ENCODE measurements around the gene NACAD. TPM values are rescaled to one million over a fixed set of nuclear protein-coding genes. Genes with fewer than 3 reads are reported as not detected.

NACAD gene
- total RNA-seq, 1 experiment from 2014 or later: 5.5 TPM

- TF ChIP-seq TEAD4 (CRISPR knock-in tag; IDR thresholded peaks at IDR 0.05) (no peak), ZNF263 (CRISPR knock-in tag; IDR thresholded peaks at IDR 0.05; ENCODE audit: low read depth) (no peak)
Measured at GRCh38 chr7:45033261-45033930, 55.4 kb downstream of the NACAD start (continued).

- TF ChIP-seq FOXP4 (CRISPR knock-in tag; IDR thresholded peaks at IDR 0.05) (no peak), ZNF232 (CRISPR knock-in tag; IDR thresholded peaks at IDR 0.05) (no peak), GABPB1 (CRISPR knock-in tag; IDR thresholded peaks at IDR 0.05) (no peak), TEAD4 (CRISPR knock-in tag; IDR thresholded peaks at IDR 0.05) (no peak), ZNF416 (CRISPR knock-in tag; IDR thresholded peaks at IDR 0.05) (no peak), PRRX2 (CRISPR knock-in tag; IDR thresholded peaks at IDR 0.05) (no peak), ESRRA (CRISPR knock-in tag; IDR thresholded peaks at IDR 0.05; ENCODE audit: borderline replicate concordance) (no peak), FOXJ3 (CRISPR knock-in tag; IDR thresholded peaks at IDR 0.05; ENCODE audit: borderline replicate concordance) (no peak)
- ChIA-PET CTCF (interaction anchor here (0.9 to 1.0 kb wide), 3 partner anchors 51 to 103 kb away, joined by 3 to 6 read pairs (median 4); no protein-coding TSS in a partner anchor), POLR2A (interaction anchor here (0.6 kb wide), 1 partner anchor 170 kb away, joined by 4 read pairs; no protein-coding TSS in a partner anchor)
- Mint-ChIP-seq H3K4me3 (no peak overlapping the region), H3K27ac (peak overlapping the region; percentile 68; the same call in 1 of the 2 replicates), H3K27me3 (ENCODE audit: low read depth) (no peaks in the 10 kb centered on the region), H3K9me3 (no peaks in the 10 kb centered on the region), H3K4me1 (peaks cover 32% of the 10 kb centered on the region), H3K36me3 (peaks cover 5% of the 10 kb centered on the region)
- no peak for DNase-seq (ENCODE audit: low spot score)
- no peak for ATAC-seq
Measured at GRCh38 chr7:45032421-45032820, 56.3 kb downstream of the NACAD start.

GRCh38 chr7:45031829-45032228, 56.9 kb downstream of the NACAD start:
- Mint-ChIP-seq H3K9me3 (no peaks in the 10 kb centered on the region), H3K27me3 (ENCODE audit: low read depth) (no peaks in the 10 kb centered on the region), H3K4me1 (peaks cover 30% of the 10 kb centered on the region), H3K36me3 (peaks cover 10% of the 10 kb centered on the region), H3K4me3 (no peak overlapping the region), H3K27ac (no peak overlapping the region; the same call in 1 of the 2 replicates)
- CTCF ChIA-PET: interaction anchor here (1.0 kb wide), 2 partner anchors 58 to 104 kb away, joined by 4 to 6 read pairs; no protein-coding TSS in a partner anchor
- TF ChIP-seq FOXP4 (CRISPR knock-in tag; IDR thresholded peaks at IDR 0.05) (no peak), ZNF416 (CRISPR knock-in tag; IDR thresholded peaks at IDR 0.05) (no peak)
- POLR2A ChIA-PET: interaction anchor here (0.6 to 0.8 kb wide), 3 partner anchors 170 to 1904 kb away, joined by 4 to 8 read pairs (median 6); no protein-coding TSS in a partner anchor
- ATAC-seq (peak; percentile 64), DNase-seq (ENCODE audit: low spot score) (no peak)

Other genes with a start within 250 kb of the NACAD start
- 178 to 229 TPM (median 227 TPM) in 3 replicates for gene H2AZ2, start 240.9 kb downstream of the NACAD start, total RNA-seq (2021)
- 22.0 to 22.5 TPM (median 22.1 TPM) in 3 replicates for gene PURB, start 203.4 kb downstream of the NACAD start, total RNA-seq (2021)
- gene MYO1G, start 110.0 kb downstream of the NACAD start, total RNA-seq (2021): 0.41 to 0.48 TPM (median 0.46 TPM) in 3 replicates
- 30.7 to 32.7 TPM (median 32.0 TPM) in 3 replicates for gene CCM2, start 88.8 kb downstream of the NACAD start, total RNA-seq (2021)
- gene TBRG4, start 22.7 kb upstream of the NACAD start, total RNA-seq (2021): 122 to 167 TPM (median 124 TPM) in 3 replicates
- 0.85 to 1.2 TPM (median 1.1 TPM) in 3 replicates for gene RAMP3, start 68.8 kb upstream of the NACAD start, total RNA-seq (2021)